ENCODE data around the gene MEGF8. TPM values are rescaled to one million over a fixed set of nuclear protein-coding genes. Genes with fewer than 3 reads are reported as not detected.
A peak's percentile ranks its signal among the peaks of the same experiment; 100 is the strongest.

Gene MEGF8
- total RNA-seq, 1 donor from 2014 or later: 75.7 TPM

DNA sequence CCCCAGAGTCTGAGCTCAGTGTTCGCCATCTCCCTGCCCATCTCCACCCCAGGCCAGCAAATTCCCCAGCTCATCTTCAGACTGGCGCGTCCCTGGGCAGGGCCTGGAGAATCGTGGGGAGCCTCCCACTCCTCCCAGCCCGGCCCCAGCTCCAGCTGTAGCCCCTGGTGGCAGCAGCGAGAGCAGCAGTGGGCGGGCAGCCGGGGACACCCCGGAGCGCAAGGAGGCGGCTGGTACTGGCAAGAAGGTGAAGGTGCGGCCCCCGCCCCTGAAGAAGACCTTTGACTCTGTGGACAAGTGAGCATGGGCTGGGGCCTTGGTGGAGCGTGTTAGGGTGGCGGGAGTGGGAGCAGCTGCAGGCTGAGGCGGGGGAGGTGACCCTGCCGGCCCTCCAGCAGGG lies 31.9 kb upstream of the MEGF8 start:
- Mint-ChIP-seq H3K4me1 (ENCODE audit: unreplicated experiment) (peaks cover 1% of the 10 kb centered on the region), H3K27ac (ENCODE audit: unreplicated experiment) (peak overlapping the region; percentile 56), H3K27me3 (ENCODE audit: unreplicated experiment) (no peaks in the 10 kb centered on the region), H3K9me3 (ENCODE audit: unreplicated experiment) (no peaks in the 10 kb centered on the region), H3K4me3 (ENCODE audit: unreplicated experiment) (no peak overlapping the region), H3K36me3 (ENCODE audit: unreplicated experiment) (peaks cover 26% of the 10 kb centered on the region)
- no peak for DNase-seq (ENCODE audit: extremely low spot score, unreplicated experiment)
- TF ChIP-seq, protein P1, sequence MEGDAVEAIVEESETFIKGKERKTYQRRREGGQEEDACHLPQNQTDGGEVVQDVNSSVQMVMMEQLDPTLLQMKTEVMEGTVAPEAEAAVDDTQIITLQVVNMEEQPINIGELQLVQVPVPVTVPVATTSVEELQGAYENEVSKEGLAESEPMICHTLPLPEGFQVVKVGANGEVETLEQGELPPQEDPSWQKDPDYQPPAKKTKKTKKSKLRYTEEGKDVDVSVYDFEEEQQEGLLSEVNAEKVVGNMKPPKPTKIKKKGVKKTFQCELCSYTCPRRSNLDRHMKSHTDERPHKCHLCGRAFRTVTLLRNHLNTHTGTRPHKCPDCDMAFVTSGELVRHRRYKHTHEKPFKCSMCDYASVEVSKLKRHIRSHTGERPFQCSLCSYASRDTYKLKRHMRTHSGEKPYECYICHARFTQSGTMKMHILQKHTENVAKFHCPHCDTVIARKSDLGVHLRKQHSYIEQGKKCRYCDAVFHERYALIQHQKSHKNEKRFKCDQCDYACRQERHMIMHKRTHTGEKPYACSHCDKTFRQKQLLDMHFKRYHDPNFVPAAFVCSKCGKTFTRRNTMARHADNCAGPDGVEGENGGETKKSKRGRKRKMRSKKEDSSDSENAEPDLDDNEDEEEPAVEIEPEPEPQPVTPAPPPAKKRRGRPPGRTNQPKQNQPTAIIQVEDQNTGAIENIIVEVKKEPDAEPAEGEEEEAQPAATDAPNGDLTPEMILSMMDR (IDR thresholded peaks at IDR 0.05): no peak

DNA sequence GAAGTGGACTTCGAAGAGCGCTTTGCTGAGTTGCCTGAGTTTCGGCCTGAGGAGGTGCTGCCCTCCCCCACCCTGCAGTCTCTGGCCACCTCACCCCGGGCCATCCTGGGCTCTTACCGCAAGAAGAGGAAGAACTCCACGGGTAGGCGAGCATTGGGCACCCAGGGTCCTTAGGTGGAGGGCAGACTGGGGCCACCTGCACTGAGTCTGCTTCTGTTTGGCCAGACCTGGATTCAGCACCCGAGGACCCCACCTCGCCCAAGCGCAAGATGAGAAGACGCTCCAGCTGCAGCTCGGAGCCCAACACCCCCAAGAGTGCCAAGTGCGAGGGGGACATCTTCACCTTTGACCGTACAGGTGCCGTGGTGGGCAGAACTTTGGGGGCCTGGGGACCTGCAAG lies 31.5 kb upstream of the MEGF8 start:
- Mint-ChIP-seq H3K4me3 (ENCODE audit: unreplicated experiment) (no peak overlapping the region), H3K36me3 (ENCODE audit: unreplicated experiment) (peaks cover 26% of the 10 kb centered on the region), H3K9me3 (ENCODE audit: unreplicated experiment) (no peaks in the 10 kb centered on the region), H3K27me3 (ENCODE audit: unreplicated experiment) (no peaks in the 10 kb centered on the region), H3K27ac (ENCODE audit: unreplicated experiment) (peak overlapping the region; percentile 7), H3K4me1 (ENCODE audit: unreplicated experiment) (peaks cover 1% of the 10 kb centered on the region)
- TF ChIP-seq, protein P1 (IDR thresholded peaks at IDR 0.05): no peak
- DNase-seq (ENCODE audit: extremely low spot score, unreplicated experiment): no peak

DNA sequence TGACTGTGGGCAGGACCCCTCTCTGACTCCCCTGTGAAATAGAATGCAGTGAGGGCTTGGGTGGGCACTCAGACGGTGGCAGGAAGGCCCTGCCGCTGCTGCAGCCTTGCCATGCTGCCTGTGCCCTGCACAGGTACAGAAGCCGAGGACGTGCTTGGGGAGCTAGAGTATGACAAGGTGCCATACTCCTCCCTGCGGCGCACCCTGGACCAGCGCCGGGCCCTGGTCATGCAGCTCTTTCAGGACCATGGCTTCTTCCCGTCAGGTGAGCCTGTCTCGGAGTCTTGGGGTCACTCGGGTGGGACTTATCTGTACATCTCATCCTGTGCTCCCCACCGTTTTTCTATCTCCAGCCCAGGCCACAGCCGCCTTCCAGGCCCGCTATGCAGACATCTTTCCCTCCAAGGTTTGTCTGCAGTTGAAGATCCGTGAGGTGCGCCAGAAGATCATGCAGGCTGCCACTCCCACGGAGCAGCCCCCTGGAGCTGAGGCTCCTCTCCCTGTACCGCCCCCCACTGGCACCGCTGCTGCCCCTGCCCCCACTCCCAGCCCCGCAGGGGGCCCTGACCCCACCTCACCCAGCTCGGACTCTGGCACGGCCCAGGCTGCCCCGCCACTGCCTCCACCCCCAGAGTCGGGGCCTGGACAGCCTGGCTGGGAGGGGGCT lies 30.8 kb upstream of the MEGF8 start:
- Mint-ChIP-seq H3K36me3 (ENCODE audit: unreplicated experiment) (peaks cover 22% of the 10 kb centered on the region), H3K4me3 (ENCODE audit: unreplicated experiment) (no peak overlapping the region), H3K27ac (ENCODE audit: unreplicated experiment) (no peak overlapping the region), H3K27me3 (ENCODE audit: unreplicated experiment) (no peaks in the 10 kb centered on the region), H3K4me1 (ENCODE audit: unreplicated experiment) (peaks cover 1% of the 10 kb centered on the region), H3K9me3 (ENCODE audit: unreplicated experiment) (no peaks in the 10 kb centered on the region)
- TF ChIP-seq, protein P1 (IDR thresholded peaks at IDR 0.05): no peak
- peak; percentile 83 for DNase-seq (ENCODE audit: extremely low spot score, unreplicated experiment)

DNA sequence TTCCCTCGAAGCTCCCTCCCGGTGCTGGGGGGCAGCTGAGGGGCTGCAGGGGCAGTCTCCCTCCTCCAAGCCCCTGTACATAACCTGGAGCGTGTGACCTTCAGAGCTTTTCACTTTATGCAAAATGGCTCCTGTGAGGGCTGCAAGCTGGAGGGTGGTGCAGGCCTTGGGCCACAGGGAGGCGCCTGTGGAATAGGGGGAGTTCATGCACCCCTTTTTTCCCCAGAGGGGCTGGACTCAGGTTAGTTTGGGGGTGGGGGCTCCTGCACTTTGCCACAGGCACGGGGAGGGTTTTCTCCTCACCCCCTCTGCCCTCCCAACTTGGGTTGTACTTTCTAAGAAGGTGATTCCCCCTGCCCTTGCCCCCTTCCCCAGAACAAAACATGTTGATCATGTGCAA lies 30.1 kb upstream of the MEGF8 start:
- Mint-ChIP-seq H3K9me3 (ENCODE audit: unreplicated experiment) (no peaks in the 10 kb centered on the region), H3K4me1 (ENCODE audit: unreplicated experiment) (peaks cover 1% of the 10 kb centered on the region), H3K36me3 (ENCODE audit: unreplicated experiment) (peaks cover 24% of the 10 kb centered on the region), H3K27me3 (ENCODE audit: unreplicated experiment) (no peaks in the 10 kb centered on the region), H3K4me3 (ENCODE audit: unreplicated experiment) (no peak overlapping the region), H3K27ac (ENCODE audit: unreplicated experiment) (no peak overlapping the region)
- TF ChIP-seq, protein P1 (IDR thresholded peaks at IDR 0.05): no peak
- DNase-seq (ENCODE audit: extremely low spot score, unreplicated experiment): no peak

DNA sequence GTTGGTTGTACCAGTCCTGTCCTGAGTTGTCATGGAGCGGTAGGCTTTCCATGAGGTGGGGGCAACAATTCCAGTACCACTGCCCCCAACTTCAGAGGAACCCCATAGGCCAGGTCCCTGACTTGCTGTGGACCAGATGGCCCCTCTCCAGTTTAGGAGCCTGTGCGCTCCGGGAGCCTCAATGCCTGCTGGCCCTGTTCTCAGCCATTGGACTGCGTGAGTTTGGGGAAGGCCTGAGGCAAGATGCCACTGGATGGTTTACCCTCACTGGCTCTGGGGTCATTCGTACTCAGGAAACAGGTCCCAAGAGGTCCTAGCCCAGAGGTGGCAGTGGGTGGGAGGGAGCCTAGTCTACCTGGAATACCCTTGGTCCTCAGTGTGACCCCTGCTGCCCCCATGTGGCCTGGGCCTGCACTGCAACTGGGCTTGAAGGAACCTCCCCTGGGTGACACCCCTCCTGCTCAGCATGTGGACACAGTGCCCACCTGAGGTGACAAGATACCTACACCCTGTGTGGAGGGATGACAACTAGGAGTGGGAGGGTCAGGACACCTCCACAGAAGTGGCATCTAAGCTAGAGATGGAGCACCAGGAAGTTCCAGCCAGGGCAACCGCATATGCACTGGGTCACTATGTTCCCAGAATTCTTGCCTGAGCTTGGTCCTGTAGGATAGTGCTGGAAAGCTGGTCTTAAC lies 29.5 kb upstream of the MEGF8 start:
- Mint-ChIP-seq H3K9me3 (ENCODE audit: unreplicated experiment) (no peaks in the 10 kb centered on the region), H3K36me3 (ENCODE audit: unreplicated experiment) (peaks cover 24% of the 10 kb centered on the region), H3K4me1 (ENCODE audit: unreplicated experiment) (peaks cover 1% of the 10 kb centered on the region), H3K27ac (ENCODE audit: unreplicated experiment) (no peak overlapping the region), H3K4me3 (ENCODE audit: unreplicated experiment) (no peak overlapping the region), H3K27me3 (ENCODE audit: unreplicated experiment) (no peaks in the 10 kb centered on the region)
- TF ChIP-seq, protein P1 (IDR thresholded peaks at IDR 0.05): peak; percentile 87
- DNase-seq (ENCODE audit: extremely low spot score, unreplicated experiment): peak; percentile 94
